GM23338 (cell line): ENCODE measurements around the gene P2RY8. TPM values are rescaled to one million over a fixed set of nuclear protein-coding genes. Genes with fewer than 3 reads are reported as not detected.

Source experiments
- ATAC-seq: fragments of 200-7000 bp; cut with Tn5 transposase; 3 replicates; pipeline ENCODE4 v1.9.1; 2020
- DNase-seq: peaks from one replicate; pipeline ENCODE4 v3.0.0-alpha.2; 2015; ENCODE audit warnings: low spot score
- H2AFZ ChIP-seq: fragments of 200-600 bp; sonication (generic); 2 replicates; pipeline ENCODE4 v1.8.0; 2016; ENCODE audit warnings: antibody characterized with exemption, mild to moderate bottlenecking, moderate library complexity
- H3F3A ChIP-seq: fragments of 200-600 bp; sonication (generic); replicated peaks from 2 replicates; pipeline ENCODE4 v1.8.0; 2017; ENCODE audit warnings: antibody characterized with exemption, mixed run types, low read depth
- H3K27ac ChIP-seq: fragments of 200-600 bp; sonication (generic); 2 replicates; pipeline ENCODE4 v1.6.1; 2016; ENCODE audit warnings: low read depth
- H3K27me3 ChIP-seq: fragments of 200-600 bp; sonication (generic); 2 replicates; pipeline ENCODE4 v1.8.0; 2016; ENCODE audit warnings: mild to moderate bottlenecking, mixed run types, moderate library complexity; ENCODE audit not compliant: insufficient read depth
- H3K36me3 ChIP-seq: fragments of 200-600 bp; sonication (generic); 2 replicates; pipeline ENCODE4 v1.8.0; 2016; ENCODE audit warnings: mild to moderate bottlenecking; ENCODE audit not compliant: insufficient read depth
- H3K4me1 ChIP-seq: fragments of 200-600 bp; sonication (generic); 2 replicates; pipeline ENCODE4 v1.8.0; 2016; ENCODE audit warnings: mild to moderate bottlenecking, moderate library complexity; ENCODE audit not compliant: insufficient read depth
- H3K4me2 ChIP-seq: fragments of 200-600 bp; sonication (generic); 2 replicates; pipeline ENCODE4 v1.7.1; 2017; ENCODE audit warnings: mixed run types
- H3K4me3 ChIP-seq: fragments of 200-600 bp; sonication (generic); 2 replicates; pipeline ENCODE4 v1.6.1; 2016; ENCODE audit warnings: mixed run types
- H3K79me2 ChIP-seq: fragments of 200-600 bp; sonication (generic); replicated peaks from 2 replicates; pipeline ENCODE4 v1.8.0; 2017; ENCODE audit warnings: mild to moderate bottlenecking; ENCODE audit not compliant: insufficient read depth
- H3K9me2 ChIP-seq: fragments of 200-600 bp; sonication (generic); 2 replicates; pipeline ENCODE4 v1.8.0; 2017; ENCODE audit not compliant: insufficient read depth
- H4K20me1 ChIP-seq: fragments of 200-600 bp; sonication (generic); replicated peaks from 2 replicates; pipeline ENCODE4 v1.8.0; 2017; ENCODE audit warnings: mild to moderate bottlenecking; ENCODE audit not compliant: insufficient read depth
- H3K27ac Mint-ChIP-seq: 2 replicates; pipeline ENCODE4 v1.8.0; 2020; ENCODE audit warnings: inconsistent platforms, mild to moderate bottlenecking, moderate library complexity, mixed read lengths
- H3K27me3 Mint-ChIP-seq: 3 replicates; pipeline ENCODE4 v1.8.0; 2022; ENCODE audit warnings: low read depth, mild to moderate bottlenecking, moderate library complexity, mixed read lengths, inconsistent platforms; ENCODE audit not compliant: insufficient read depth, poor library complexity
- H3K36me3 Mint-ChIP-seq: 3 replicates; pipeline ENCODE4 v1.8.0; 2021; ENCODE audit warnings: low read depth, mild to moderate bottlenecking, inconsistent platforms, moderate library complexity, mixed read lengths
- H3K4me1 Mint-ChIP-seq: 3 replicates; pipeline ENCODE4 v1.8.0; 2020; ENCODE audit warnings: mild to moderate bottlenecking, inconsistent platforms, mixed read lengths
- H3K4me3 Mint-ChIP-seq: 3 replicates; pipeline ENCODE4 v1.8.0; 2021; ENCODE audit warnings: moderate library complexity, mild to moderate bottlenecking, inconsistent platforms, mixed read lengths
- H3K9me3 Mint-ChIP-seq: 3 replicates; pipeline ENCODE4 v1.8.0; 2020; ENCODE audit warnings: moderate library complexity, mild to moderate bottlenecking, inconsistent platforms, mixed read lengths
- CREB1 ChIP-seq: fragments of 250-450 bp; sonication (Bioruptor Pico); IDR thresholded peaks from 2 replicates; pipeline ENCODE4 v1.5.0; 2020; ENCODE audit warnings: low read depth, mild to moderate bottlenecking, moderate library complexity
- CTCF ChIP-seq, 2 experiments: fragments of 200-600 bp in 1 of 2; sonication (generic) in 1 of 2; conservative IDR thresholded peaks; 2 replicates each; pipeline versions ENCODE4 v1.5.1 to v1.6.1; 2016 to 2017; ENCODE audit warnings: antibody characterized with exemption in 2 of 2, low read depth in 2 of 2, mild to moderate bottlenecking in 2 of 2, moderate library complexity in 1 of 2
- EZH2 ChIP-seq: fragments of 200-600 bp; sonication (generic); IDR thresholded peaks from one replicate; pipeline ENCODE4 v1.8.0; 2017; ENCODE audit warnings: antibody characterized with exemption, mild to moderate bottlenecking, low read depth; ENCODE audit not compliant: unreplicated experiment
- EZH2phosphoT487 ChIP-seq: fragments of 200-600 bp; sonication (generic); IDR thresholded peaks from one replicate; pipeline ENCODE4 v1.8.1; 2018; ENCODE audit warnings: antibody characterized with exemption; ENCODE audit not compliant: unreplicated experiment
- JUNB ChIP-seq: IDR thresholded peaks from one replicate; pipeline ENCODE4 v1.6.1; 2016; ENCODE audit warnings: antibody characterized with exemption; ENCODE audit not compliant: unreplicated experiment
- NANOG ChIP-seq: IDR thresholded peaks from 2 replicates; pipeline ENCODE4 v1.6.1; 2016; ENCODE audit warnings: antibody characterized with exemption, borderline replicate concordance
- POLR2AphosphoS5 ChIP-seq: IDR thresholded peaks from 2 replicates; pipeline ENCODE4 v1.6.1; 2016; ENCODE audit warnings: antibody characterized with exemption, low read depth
- STAT1 ChIP-seq: IDR thresholded peaks from one replicate; pipeline ENCODE4 v1.6.1; 2016; ENCODE audit warnings: antibody characterized with exemption; ENCODE audit not compliant: unreplicated experiment
- ZNF114 ChIP-seq: fragments of 250-450 bp; sonication (Bioruptor Pico); IDR thresholded peaks from 2 replicates; pipeline ENCODE4 v1.5.0; 2020; ENCODE audit warnings: mild to moderate bottlenecking, moderate library complexity
- ZNF462 ChIP-seq: fragments of 250-450 bp; sonication (Bioruptor Pico); IDR thresholded peaks from 2 replicates; pipeline ENCODE4 v1.5.0; 2020; ENCODE audit warnings: mild to moderate bottlenecking, moderate library complexity
- polyA plus RNA-seq: library from polyadenylated mRNA; unstranded; fragments of >200 nt; fragmentation: Nextera tagmentation; extraction: Ambion mirVana; gene quantifications from 2 replicates; pipeline ENCODE4 v1.2.1, GENCODE V29; 2016
- total RNA-seq: library from RNA; depleted of rRNA; stranded (reverse); fragments of >200 nt; shearing (Covaris generic); gene quantifications from 2 replicates; pipeline ENCODE4 v1.2.3, GENCODE V29; 2014
- TF ChIP-seq, protein P1 (sequence below): IDR thresholded peaks from 2 replicates; pipeline ENCODE4 v1.6.1; 2016; ENCODE audit warnings: antibody characterized with exemption

P2RY8 gene
- total and polyA plus RNA-seq, 2 experiments from 2014 or later: 0.24 TPM; not detected in 1

GRCh38 chrX:1486177-1486576, 50.8 kb downstream of the P2RY8 start (continued):
- no peak for TF ChIP-seq ZNF114 (CRISPR knock-in tag)
- no peak for TF ChIP-seq CTCF (conservative IDR thresholded peaks at IDR 0.05; ENCODE audit: low read depth in 2 of 2)
- TF ChIP-seq NANOG: no peak

DNA sequence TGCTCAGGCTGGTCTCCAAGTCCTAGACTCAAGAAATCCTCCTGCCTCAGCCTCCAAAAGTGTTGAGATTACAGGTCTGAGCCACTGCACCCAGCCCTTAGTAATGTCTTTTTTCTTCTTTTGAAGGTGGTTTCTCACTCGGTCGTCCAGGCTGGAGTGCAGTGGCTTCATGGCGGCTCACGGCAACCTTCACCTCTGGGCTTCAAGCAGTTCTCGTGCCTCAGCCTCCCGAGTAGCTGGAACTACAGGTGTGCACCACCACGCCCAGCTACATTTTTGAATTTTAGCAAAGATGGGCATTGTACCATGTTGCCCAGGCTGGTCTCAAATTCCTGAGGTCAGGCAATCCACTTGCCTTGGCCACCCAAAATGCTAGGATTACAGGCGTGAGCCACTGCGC, 52.0 kb downstream of the P2RY8 start:
- DNase-seq: no peak
- Mint-ChIP-seq H3K27me3 (peaks cover 21% of the 10 kb centered on the region), H3K4me1 (peaks cover 5% of the 10 kb centered on the region; the same call in 1 of the 3 replicates), H3K27ac (no peak overlapping the region), H3K4me3 (no peak overlapping the region), H3K36me3 (peaks cover 28% of the 10 kb centered on the region), H3K9me3 (peaks cover 80% of the 10 kb centered on the region)
- Histone ChIP-seq H3K36me3 (0 out of 2 replicates have a peak, but pooled peaks cover under 1% of the 10 kb centered on the region), H3K4me2 (no peak overlapping the region), H3F3A (0 out of 2 replicates have a peak, but pooled peaks cover 13% of the 10 kb centered on the region), H3K27me3 (no peaks in the 10 kb centered on the region), H3K27ac (no peak overlapping the region), H3K9me2 (no peaks in the 10 kb centered on the region), H3K4me3 (no peak overlapping the region), H4K20me1 (no peaks in the 10 kb centered on the region), H3K4me1 (no peaks in the 10 kb centered on the region), H2AFZ (no peak overlapping the region), H3K79me2 (no peaks in the 10 kb centered on the region)
- no peak for ATAC-seq
- TF ChIP-seq NANOG: no peak
- TF ChIP-seq, protein P1, sequence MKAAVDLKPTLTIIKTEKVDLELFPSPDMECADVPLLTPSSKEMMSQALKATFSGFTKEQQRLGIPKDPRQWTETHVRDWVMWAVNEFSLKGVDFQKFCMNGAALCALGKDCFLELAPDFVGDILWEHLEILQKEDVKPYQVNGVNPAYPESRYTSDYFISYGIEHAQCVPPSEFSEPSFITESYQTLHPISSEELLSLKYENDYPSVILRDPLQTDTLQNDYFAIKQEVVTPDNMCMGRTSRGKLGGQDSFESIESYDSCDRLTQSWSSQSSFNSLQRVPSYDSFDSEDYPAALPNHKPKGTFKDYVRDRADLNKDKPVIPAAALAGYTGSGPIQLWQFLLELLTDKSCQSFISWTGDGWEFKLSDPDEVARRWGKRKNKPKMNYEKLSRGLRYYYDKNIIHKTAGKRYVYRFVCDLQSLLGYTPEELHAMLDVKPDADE: no peak
- no peak for TF ChIP-seq EZH2phosphoT487
- no peak for TF ChIP-seq ZNF114 (CRISPR knock-in tag)
- TF ChIP-seq EZH2: no peak
- TF ChIP-seq JUNB: no peak
- no peak for TF ChIP-seq CREB1
- no peak for TF ChIP-seq STAT1
- TF ChIP-seq POLR2AphosphoS5: no peak
- TF ChIP-seq ZNF462 (CRISPR knock-in tag): no peak
